SK-N-SH treated with all-trans-retinoic acid at 6 μM for 48 hours (cell line): ENCODE measurements around the gene NTM.

Experiments used
- ATAC-seq: fragments of 200-7000 bp; cut with Tn5 transposase; 3 replicates; pipeline ENCODE4 v1.9.1; 2020; ENCODE audit warnings: mild to moderate bottlenecking, moderate library complexity
- ARNTL ChIP-seq: fragments of 450-650 bp; formaldehyde crosslinking; IDR thresholded peaks from 2 replicates; pipeline ENCODE4 v1.5.0; 2020; ENCODE audit warnings: low read depth, mild to moderate bottlenecking, moderate library complexity, borderline replicate concordance
- BACH2 ChIP-seq: fragments of 250-450 bp; sonication (Bioruptor Pico); IDR thresholded peaks from 2 replicates; pipeline ENCODE4 v1.9.0; 2021; ENCODE audit warnings: mild to moderate bottlenecking, borderline replicate concordance
- CREB5 ChIP-seq: fragments of 250-450 bp; sonication (Bioruptor Pico); IDR thresholded peaks from 2 replicates; pipeline ENCODE4 v1.5.1; 2020; ENCODE audit warnings: low read depth, mild to moderate bottlenecking, moderate library complexity
- CSDC2 ChIP-seq: fragments of 250-450 bp; sonication (Bioruptor Pico); IDR thresholded peaks from 2 replicates; pipeline ENCODE4 v1.5.0; 2020; ENCODE audit warnings: mild to moderate bottlenecking, moderate library complexity
- ESRRG ChIP-seq: fragments of 250-450 bp; sonication (Bioruptor Pico); IDR thresholded peaks from 2 replicates; pipeline ENCODE4 v1.6.1; 2021; ENCODE audit warnings: mild to moderate bottlenecking
- GLIS3 ChIP-seq: fragments of 250-450 bp; sonication (Bioruptor Pico); IDR thresholded peaks from 2 replicates; pipeline ENCODE4 v1.5.0; 2020; ENCODE audit warnings: mild to moderate bottlenecking, moderate library complexity
- ISL1 ChIP-seq: fragments of 250-450 bp; sonication (Bioruptor Pico); IDR thresholded peaks from 2 replicates; pipeline ENCODE4 v2.1.2; 2022; ENCODE audit warnings: mild to moderate bottlenecking, moderate library complexity
- OSR1 ChIP-seq: fragments of 250-450 bp; sonication (Bioruptor Pico); IDR thresholded peaks from 2 replicates; pipeline ENCODE4 v1.8.0; 2022; ENCODE audit warnings: moderate library complexity, mild to moderate bottlenecking, inconsistent platforms
- PATZ1 ChIP-seq: fragments of 250-450 bp; sonication (Bioruptor Pico); IDR thresholded peaks from 2 replicates; pipeline ENCODE4 v1.8.0; 2020; ENCODE audit warnings: mild to moderate bottlenecking, moderate library complexity, borderline replicate concordance
- RARB ChIP-seq: fragments of 250-450 bp; sonication (Bioruptor Pico); IDR thresholded peaks from 2 replicates; pipeline ENCODE4 v1.8.0; 2021; ENCODE audit warnings: mild to moderate bottlenecking, moderate library complexity
- SNAI2 ChIP-seq: fragments of 250-450 bp; sonication (Bioruptor Pico); IDR thresholded peaks from 2 replicates; pipeline ENCODE4 v1.5.0; 2020; ENCODE audit warnings: mild to moderate bottlenecking, moderate library complexity
- TCF4 ChIP-seq: fragments of 250-450 bp; sonication (Bioruptor Pico); IDR thresholded peaks from 2 replicates; pipeline ENCODE4 v1.8.0; 2021; ENCODE audit warnings: mild to moderate bottlenecking, moderate library complexity, borderline replicate concordance
- TOX ChIP-seq: fragments of 250-450 bp; sonication (Bioruptor Pico); IDR thresholded peaks from 2 replicates; pipeline ENCODE4 v1.8.0; 2021; ENCODE audit warnings: mild to moderate bottlenecking, moderate library complexity, borderline replicate concordance
- TSHZ2 ChIP-seq: fragments of 250-450 bp; sonication (Bioruptor Pico); IDR thresholded peaks from 2 replicates; pipeline ENCODE4 v1.5.0; 2020; ENCODE audit warnings: mild to moderate bottlenecking, moderate library complexity
- ZC3H10 ChIP-seq: fragments of 250-450 bp; sonication (Bioruptor Pico); IDR thresholded peaks from 2 replicates; pipeline ENCODE4 v1.5.1; 2021; ENCODE audit warnings: mild to moderate bottlenecking, moderate library complexity
- ZFP3 ChIP-seq: fragments of 250-450 bp; sonication (Bioruptor Pico); IDR thresholded peaks from 2 replicates; pipeline ENCODE4 v1.5.0; 2020; ENCODE audit warnings: mild to moderate bottlenecking, moderate library complexity
- ZFP30 ChIP-seq: fragments of 450-650 bp; formaldehyde crosslinking; IDR thresholded peaks from 2 replicates; pipeline ENCODE4 v1.5.0; 2022; ENCODE audit warnings: mild to moderate bottlenecking, moderate library complexity
- ZNF565 ChIP-seq: fragments of 450-650 bp; formaldehyde crosslinking; conservative IDR thresholded peaks from 2 replicates; pipeline ENCODE4 v1.5.0; 2020; ENCODE audit warnings: low read depth, mild to moderate bottlenecking, moderate library complexity
- ZNF70 ChIP-seq: fragments of 450-650 bp; formaldehyde crosslinking; IDR thresholded peaks from 2 replicates; pipeline ENCODE4 v1.5.0; 2020; ENCODE audit warnings: mild to moderate bottlenecking, moderate library complexity
- TF ChIP-seq, protein P1 (sequence below): fragments of 250-450 bp; sonication (Bioruptor Pico); IDR thresholded peaks from 2 replicates; pipeline ENCODE4 v1.8.0; 2021; ENCODE audit warnings: low read depth, mild to moderate bottlenecking, moderate library complexity, borderline replicate concordance
- TF ChIP-seq, protein P2 (sequence below): fragments of 250-450 bp; sonication (Bioruptor Pico); IDR thresholded peaks from 2 replicates; pipeline ENCODE4 v1.5.1; 2021; ENCODE audit warnings: mild to moderate bottlenecking, moderate library complexity

NTM gene

DNA sequence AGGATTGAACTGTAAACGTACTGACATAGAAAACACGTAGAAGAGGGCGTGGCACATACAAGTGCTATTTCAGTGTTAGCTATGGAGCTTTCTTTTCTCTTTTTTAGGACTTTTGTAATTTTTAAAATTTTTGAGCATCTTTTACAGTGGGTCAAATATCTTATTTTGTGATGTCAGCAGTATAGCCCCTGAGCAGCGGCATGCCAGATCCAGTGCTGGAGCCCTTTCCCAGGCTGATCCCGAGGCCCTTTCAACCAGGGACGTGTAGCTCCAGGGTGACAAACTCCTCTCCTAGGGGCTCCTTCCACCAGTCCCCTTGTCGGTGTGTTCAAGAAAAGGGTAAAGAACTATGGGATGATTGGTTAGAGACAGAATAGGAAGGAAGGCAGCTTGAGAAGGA, 777.0 kb downstream of the NTM start:
- ATAC-seq, result no peak
- TF ChIP-seq ZNF70 (no peak), CREB5 (CRISPR knock-in tag) (no peak), GLIS3 (no peak), ARNTL (no peak), CSDC2 (no peak)
- TF ChIP-seq, all 23 proteins: peak for 0

- TF ChIP-seq TOX (CRISPR knock-in tag) (no peak), PATZ1 (no peak), ZFP30 (no peak), ZC3H10 (no peak), RARB (no peak), BACH2 (CRISPR knock-in tag) (no peak), ESRRG (CRISPR knock-in tag) (no peak), ZNF70 (no peak), OSR1 (no peak), SNAI2 (CRISPR knock-in tag) (no peak), TCF4 (CRISPR knock-in tag) (no peak), ZNF565 (no peak), CSDC2 (no peak), TSHZ2 (CRISPR knock-in tag) (no peak), CREB5 (CRISPR knock-in tag) (no peak)
- TF ChIP-seq, all 23 proteins: peak for 0
Observed at GRCh38 chr11:132154781-132155180, 784.4 kb downstream of the NTM start.

GRCh38 chr11:132158091-132158490, 787.7 kb downstream of the NTM start:
- ATAC-seq, result peak; percentile 83
- no peak for TF ChIP-seq ARNTL
- TF ChIP-seq TCF4 (CRISPR knock-in tag), result no peak
- TF ChIP-seq, protein P1, sequence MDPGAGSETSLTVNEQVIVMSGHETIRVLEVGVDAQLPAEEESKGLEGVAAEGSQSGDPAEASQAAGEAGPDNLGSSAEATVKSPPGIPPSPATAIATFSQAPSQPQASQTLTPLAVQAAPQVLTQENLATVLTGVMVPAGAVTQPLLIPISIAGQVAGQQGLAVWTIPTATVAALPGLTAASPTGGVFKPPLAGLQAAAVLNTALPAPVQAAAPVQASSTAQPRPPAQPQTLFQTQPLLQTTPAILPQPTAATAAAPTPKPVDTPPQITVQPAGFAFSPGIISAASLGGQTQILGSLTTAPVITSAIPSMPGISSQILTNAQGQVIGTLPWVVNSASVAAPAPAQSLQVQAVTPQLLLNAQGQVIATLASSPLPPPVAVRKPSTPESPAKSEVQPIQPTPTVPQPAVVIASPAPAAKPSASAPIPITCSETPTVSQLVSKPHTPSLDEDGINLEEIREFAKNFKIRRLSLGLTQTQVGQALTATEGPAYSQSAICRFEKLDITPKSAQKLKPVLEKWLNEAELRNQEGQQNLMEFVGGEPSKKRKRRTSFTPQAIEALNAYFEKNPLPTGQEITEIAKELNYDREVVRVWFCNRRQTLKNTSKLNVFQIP (CRISPR knock-in tag), result no peak
- TF ChIP-seq, protein P2, sequence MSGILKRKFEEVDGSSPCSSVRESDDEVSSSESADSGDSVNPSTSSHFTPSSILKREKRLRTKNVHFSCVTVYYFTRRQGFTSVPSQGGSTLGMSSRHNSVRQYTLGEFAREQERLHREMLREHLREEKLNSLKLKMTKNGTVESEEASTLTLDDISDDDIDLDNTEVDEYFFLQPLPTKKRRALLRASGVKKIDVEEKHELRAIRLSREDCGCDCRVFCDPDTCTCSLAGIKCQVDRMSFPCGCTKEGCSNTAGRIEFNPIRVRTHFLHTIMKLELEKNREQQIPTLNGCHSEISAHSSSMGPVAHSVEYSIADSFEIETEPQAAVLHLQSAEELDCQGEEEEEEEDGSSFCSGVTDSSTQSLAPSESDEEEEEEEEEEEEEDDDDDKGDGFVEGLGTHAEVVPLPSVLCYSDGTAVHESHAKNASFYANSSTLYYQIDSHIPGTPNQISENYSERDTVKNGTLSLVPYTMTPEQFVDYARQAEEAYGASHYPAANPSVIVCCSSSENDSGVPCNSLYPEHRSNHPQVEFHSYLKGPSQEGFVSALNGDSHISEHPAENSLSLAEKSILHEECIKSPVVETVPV (CRISPR knock-in tag), result no peak
- no peak for TF ChIP-seq ESRRG (CRISPR knock-in tag)
- TF ChIP-seq GLIS3, result no peak
- no peak for TF ChIP-seq BACH2 (CRISPR knock-in tag)
- no peak for TF ChIP-seq SNAI2 (CRISPR knock-in tag)
- no peak for TF ChIP-seq ZFP30
- no peak for TF ChIP-seq ZFP3 (CRISPR knock-in tag)
- no peak for TF ChIP-seq ZNF70
- TF ChIP-seq CREB5 (CRISPR knock-in tag), result no peak
- no peak for TF ChIP-seq ISL1 (CRISPR knock-in tag)
- no peak for TF ChIP-seq ZNF565
- TF ChIP-seq ZC3H10, result no peak

More at GRCh38 chr11:132154781-132155180, 784.4 kb downstream of the NTM start:
- no peak for ATAC-seq
